ENCODE results near the gene CCR3.

CCR3 gene

GRCh38 chr3:46242120-46242519, at the start of gene CCR3:
Gene CCR3, plus strand, starts transcription at chr3:46242460. Its CDS starts 22,699 bp downstream, at chr3:46265159.
- TF ChIP-seq, protein P1, sequence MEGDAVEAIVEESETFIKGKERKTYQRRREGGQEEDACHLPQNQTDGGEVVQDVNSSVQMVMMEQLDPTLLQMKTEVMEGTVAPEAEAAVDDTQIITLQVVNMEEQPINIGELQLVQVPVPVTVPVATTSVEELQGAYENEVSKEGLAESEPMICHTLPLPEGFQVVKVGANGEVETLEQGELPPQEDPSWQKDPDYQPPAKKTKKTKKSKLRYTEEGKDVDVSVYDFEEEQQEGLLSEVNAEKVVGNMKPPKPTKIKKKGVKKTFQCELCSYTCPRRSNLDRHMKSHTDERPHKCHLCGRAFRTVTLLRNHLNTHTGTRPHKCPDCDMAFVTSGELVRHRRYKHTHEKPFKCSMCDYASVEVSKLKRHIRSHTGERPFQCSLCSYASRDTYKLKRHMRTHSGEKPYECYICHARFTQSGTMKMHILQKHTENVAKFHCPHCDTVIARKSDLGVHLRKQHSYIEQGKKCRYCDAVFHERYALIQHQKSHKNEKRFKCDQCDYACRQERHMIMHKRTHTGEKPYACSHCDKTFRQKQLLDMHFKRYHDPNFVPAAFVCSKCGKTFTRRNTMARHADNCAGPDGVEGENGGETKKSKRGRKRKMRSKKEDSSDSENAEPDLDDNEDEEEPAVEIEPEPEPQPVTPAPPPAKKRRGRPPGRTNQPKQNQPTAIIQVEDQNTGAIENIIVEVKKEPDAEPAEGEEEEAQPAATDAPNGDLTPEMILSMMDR (IDR thresholded peaks at IDR 0.05): no peak

DNA sequence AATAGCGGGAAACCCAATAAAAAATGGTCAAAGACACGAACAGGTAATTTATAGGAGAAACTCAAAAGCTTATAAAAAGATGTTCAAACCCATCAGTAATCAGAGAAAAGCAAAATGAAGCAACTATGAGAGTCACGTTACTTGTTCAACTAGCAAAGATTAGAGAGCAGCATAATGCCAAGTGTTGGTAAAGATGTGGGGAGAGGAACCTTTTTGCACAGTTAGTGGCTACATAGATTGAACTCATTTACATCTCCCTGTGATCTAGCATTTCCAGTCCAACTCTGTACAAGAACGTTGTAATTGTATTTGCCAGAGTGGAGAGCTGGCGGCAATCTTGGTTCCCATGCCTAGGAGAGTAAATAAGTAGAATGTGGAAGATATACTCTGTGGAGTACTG, 49.3 kb upstream of the CCR3 start:
- TF ChIP-seq, protein P1 (IDR thresholded peaks at IDR 0.05): no peak

DNA sequence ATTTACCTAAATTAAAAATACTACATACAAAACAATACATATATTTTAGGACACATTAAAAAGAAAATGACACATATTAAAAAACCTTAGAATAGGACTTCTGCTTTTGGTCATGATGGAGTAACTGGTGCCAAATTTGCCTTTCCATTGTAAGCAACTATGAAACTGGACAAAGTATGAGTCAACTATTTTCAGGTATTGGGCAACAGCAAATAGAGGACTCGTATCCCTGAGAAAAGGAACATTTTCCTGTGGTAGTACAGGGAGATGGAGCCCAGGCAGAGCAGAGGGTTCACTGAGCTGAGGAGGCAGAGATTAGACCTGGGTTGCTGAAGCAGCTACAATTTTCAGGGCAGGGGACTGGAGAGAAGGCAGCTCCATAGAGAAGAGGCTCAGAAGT, 48.8 kb upstream of the CCR3 start:
- TF ChIP-seq, protein P1 (IDR thresholded peaks at IDR 0.05): no peak

- TF ChIP-seq, protein P1 (IDR thresholded peaks at IDR 0.05): no peak
Measured at GRCh38 chr3:46194868-46195553, 47.2 kb upstream of the CCR3 start.

DNA sequence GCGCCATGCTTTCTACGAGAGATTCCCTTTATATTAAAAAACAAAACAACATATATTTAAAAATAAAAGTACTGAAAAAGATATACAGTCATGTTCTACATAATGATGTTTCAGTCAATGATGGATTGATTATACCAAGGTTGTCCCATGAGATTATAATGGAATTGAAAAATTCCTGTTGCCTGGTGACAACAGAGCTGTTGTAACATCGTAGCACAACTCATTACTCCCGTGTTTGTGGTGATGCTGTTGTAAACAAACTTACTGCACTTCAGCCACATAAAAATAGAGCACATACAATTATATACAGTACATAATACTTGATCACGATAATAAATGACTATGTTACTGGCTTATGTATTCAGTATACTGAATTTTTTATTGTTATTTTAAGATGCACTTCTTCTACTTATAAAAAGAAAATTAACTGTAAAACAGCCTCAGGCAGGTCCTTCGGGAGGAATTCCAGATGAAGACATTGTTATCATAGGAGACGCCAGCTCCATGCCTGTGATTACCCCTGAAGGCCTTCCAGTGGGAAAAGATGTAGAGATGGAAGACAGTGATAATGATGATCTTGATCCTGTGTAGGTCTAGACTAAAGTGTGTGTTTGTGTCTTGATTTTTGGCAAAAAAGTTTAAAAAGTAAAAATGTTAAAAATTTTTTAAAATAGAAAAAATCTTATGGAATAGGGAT, 45.9 kb upstream of the CCR3 start:
- TF ChIP-seq, protein P1 (IDR thresholded peaks at IDR 0.05): no peak

DNA sequence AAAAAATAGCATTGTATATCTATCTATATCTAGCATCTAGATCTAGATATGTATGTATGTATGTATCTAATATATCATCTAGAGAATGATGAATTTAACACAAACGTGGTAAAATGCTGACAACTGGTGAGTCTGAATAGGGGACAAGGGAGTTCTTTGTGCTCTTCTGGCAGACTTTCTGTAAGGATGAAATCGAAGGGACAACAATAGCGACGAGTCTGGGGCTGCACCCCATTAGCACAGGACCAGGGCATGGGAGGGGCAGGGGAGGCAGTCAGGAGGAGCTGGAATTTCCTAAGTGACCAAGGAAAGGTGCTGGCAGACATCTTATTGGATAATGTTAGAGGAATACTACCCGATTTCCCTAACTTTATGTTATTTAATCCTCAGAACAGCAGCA, 42.0 kb upstream of the CCR3 start:
- TF ChIP-seq, protein P1 (IDR thresholded peaks at IDR 0.05): no peak

GRCh38 chr3:46200790-46201189, 41.5 kb upstream of the CCR3 start:
- TF ChIP-seq, protein P1 (IDR thresholded peaks at IDR 0.05): no peak
